H54 (cell line): ENCODE results near the gene FYB2.

ENCODE experiments used
- DNase-seq: peaks from one replicate; pipeline ENCODE4 v3.0.0; 2011; ENCODE audit warnings: low spot score, mixed read lengths; ENCODE audit not compliant: insufficient read length
- FAIRE-seq: peaks from 3 replicates; lab custom pipeline; 2011; peaks lifted over from hg19 to GRCh38; lab: Jason Lieb, UNC
- POLR2A ChIP-seq: IDR thresholded peaks from 2 replicates; pipeline ENCODE4 v1.6.1; 2011; ENCODE audit warnings: low read depth, mild to moderate bottlenecking, low read length

FYB2 gene

GRCh38 chr1:56821462-56821797, 2.2 kb upstream of the FYB2 start:
- no peak for DNase-seq
- no peak for FAIRE-seq

GRCh38 chr1:56820755-56821461, 1.7 kb upstream of the FYB2 start:
- FAIRE-seq (peak; percentile 53), DNase-seq (peak; percentile 71)
- TF ChIP-seq POLR2A = no peak

More at GRCh38 chr1:56821462-56821797, 2.2 kb upstream of the FYB2 start:
- no peak for TF ChIP-seq POLR2A

DNA sequence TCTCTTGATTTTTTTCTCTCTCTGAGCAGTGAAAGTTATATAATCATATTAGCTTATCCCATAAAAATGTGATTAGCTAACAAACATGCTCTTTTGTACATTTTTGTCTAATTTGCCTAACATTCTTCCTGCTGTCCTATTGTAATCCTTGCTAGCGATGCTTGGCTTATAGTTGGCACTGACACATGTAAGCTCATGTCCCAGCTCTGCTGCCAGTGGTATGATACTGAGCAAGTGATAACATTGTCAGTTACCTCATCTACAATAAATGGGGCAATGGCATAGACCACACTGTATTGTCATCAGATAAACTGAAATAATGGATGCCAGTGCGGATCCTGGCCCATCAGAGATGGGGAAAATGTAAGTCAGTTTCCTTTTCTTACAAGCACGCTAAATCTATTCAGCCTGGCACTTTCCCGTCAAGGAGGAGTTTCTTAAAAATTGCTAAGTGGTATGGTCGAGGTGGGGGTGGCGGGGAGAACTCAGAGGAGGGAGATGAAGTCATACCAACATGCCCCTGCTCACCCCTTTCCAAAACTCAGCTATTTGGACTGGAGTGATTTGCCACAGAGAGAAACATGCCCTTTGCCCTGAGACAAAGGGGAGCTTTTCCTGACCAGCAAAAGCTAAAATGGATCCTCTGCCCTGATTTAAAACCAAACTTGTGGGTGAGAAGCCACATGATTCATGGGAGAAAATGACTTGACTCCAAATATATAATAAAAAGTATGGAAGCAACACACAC, 1.3 kb downstream of the FYB2 start:
- FAIRE-seq = no peak
- DNase-seq = no peak
- TF ChIP-seq POLR2A = no peak

DNA sequence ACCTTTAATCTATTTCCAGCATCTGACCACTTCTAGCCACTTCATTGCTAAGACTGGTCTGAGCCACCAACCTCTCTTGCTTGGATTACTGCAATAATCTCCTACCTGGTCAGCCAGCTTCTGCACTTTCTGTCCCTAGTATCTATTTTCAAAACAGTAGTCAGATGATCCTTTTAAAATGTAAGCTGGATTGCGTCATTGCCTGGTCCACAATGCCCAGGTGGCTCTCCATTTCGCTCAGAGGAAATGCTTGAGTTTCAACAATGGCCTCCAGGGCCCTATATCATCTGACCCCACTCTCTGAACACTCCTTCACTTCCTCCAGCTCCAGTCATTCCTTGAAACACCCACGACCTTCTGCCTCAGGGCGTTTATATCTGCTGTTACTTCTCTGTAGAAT, 2.3 kb downstream of the FYB2 start:
- no peak for TF ChIP-seq POLR2A
- FAIRE-seq = no peak
- DNase-seq = no peak

GRCh38 chr1:56816264-56816663, 2.9 kb downstream of the FYB2 start:
- DNase-seq (no peak), FAIRE-seq (no peak)
- no peak for TF ChIP-seq POLR2A

DNA sequence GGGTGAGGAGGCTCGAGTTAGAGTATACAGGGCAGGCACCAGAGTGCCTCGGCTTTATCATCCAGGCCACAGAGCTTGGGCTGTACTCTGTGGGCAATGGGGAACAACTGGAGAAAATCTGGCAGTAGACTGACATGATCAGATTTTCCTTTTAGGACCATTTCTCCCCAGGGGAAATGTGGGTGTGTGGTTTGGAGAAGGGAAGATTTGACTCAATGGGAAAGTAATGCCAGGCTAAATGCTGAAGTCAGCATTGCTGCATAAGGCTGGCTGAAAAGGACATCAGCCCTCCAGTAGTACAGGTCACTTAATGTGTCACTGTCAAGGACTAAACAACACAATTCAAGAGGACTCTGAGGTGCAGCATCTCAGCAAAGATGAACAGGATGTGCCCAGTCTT, 5.0 kb downstream of the FYB2 start:
- DNase-seq (no peak), FAIRE-seq (no peak)
- TF ChIP-seq POLR2A = no peak

DNA sequence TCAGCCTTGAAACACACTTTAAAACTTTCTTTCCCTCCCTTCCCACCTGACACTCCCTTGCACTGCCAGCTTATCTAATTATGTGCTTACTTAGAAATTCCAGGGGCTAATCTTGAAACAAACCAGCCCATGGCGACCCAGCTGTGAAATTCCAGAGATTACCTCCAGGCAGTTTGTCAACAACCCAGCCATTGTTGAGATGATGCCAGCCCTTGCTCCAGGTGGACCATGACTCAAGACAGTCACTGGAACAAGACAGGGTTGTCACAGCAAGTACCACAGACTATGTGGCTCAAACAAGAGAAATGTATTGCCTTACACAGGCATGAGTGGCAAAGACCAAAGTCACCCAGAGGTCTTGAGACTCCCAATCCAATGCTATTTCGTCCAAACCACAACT, 7.9 kb downstream of the FYB2 start:
- DNase-seq = no peak
- no peak for FAIRE-seq
- TF ChIP-seq POLR2A = no peak

DNA sequence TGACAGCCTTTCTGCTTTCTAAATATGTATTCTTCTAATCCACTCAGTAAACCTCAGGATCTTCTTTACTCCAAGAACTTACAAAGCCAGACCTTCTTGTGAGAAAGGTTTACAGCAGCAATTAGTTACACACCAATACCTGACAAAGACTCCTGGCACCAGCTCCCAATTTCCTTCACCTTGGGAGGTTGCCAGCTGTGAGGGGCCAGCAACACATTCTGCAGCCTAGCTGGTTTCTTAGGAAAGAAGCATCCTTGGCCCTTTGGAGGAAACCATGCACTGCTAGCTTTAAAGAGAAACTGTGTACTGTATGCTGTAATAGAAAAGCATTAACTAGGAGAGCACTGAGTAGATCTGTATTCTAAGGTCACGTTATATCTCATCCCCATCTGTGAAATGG, 10.8 kb downstream of the FYB2 start:
- FAIRE-seq = no peak
- DNase-seq = no peak
- no peak for TF ChIP-seq POLR2A

DNA sequence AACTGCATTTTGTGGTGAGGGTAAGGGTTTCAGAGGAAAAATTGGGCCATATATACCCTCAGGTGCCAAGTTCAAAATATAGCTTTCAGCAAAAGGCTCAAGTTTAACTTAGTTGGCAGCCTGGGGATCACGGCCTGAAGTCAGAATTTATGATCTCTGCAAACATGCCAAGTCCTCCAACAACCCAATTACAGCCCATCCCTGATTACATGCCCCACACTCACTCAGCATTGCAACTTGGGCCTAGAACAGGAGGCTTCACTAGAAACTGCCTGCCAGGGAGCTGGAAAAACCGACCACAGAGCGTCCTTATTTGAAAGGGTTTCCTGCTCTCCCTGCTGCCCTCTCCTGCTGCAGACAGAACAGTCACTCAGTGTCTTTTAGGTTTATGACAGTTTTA, 12.4 kb downstream of the FYB2 start:
- FAIRE-seq (no peak), DNase-seq (no peak)
- no peak for TF ChIP-seq POLR2A

GRCh38 chr1:56803561-56804156, 15.5 kb downstream of the FYB2 start:
- DNase-seq (peak; percentile 22), FAIRE-seq (peak; percentile 93)
- no peak for TF ChIP-seq POLR2A

GRCh38 chr1:56799605-56800400, 19.4 kb downstream of the FYB2 start:
- peak; percentile 45 for FAIRE-seq
- DNase-seq = peak; percentile 11
- no peak for TF ChIP-seq POLR2A

DNA sequence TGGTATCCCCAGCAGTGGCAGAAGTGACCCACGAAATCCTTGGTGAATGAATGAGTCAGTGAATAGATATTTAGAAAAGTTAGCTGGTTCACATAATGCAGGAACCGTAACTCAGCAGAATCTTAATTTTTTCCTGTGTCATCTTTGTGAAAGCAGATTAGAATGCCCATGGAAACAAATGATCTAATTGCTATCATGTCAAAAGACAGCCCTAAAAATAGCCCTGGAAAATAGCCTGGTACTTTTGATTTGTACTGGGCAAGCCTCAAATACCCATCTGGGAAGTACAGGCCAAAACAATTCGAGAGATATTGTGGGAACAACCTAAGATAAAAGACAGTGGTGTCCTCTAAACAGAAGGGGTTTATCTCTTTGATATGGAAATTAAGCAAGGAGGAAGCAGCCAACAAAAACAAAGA, 21.1 kb downstream of the FYB2 start:
- FAIRE-seq = peak; percentile 62
- no peak for TF ChIP-seq POLR2A
- DNase-seq = peak; percentile 23

- no peak for FAIRE-seq
- no peak for TF ChIP-seq POLR2A
- DNase-seq = no peak
Observed at GRCh38 chr1:56797065-56797685, 22.0 kb downstream of the FYB2 start.

DNA sequence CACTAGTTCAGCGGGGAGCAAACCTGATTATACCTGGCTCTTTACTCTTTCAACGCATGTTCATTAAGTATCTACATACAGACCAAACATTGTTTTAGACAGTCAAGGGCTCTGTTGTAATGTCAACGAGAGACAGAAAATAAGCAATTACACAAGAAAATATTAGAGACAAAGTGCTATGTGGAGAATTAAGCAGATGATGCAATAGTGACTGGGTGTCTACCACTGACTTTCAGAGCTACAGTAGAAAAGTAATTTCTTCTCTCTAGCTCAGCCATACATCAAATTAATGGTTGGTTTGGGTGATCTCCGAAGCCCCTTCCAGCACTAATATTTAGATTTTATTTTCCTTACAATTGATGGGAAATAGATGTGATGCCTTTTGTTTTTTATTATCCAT, 23.3 kb downstream of the FYB2 start:
- TF ChIP-seq POLR2A = no peak
- DNase-seq = no peak
- FAIRE-seq = no peak
